HepG2 (cell line): ENCODE data around the gene C17orf75. TPM values are rescaled to one million over a fixed set of nuclear protein-coding genes. Genes with fewer than 3 reads are reported as not detected.
"Not testable (repeated sequence)": the region's sequence is repeated elsewhere in the genome, so short reads cannot be mapped to it uniquely, and the experiment has no call there.

Experiments used
- ATAC-seq: fragments of 200-7000 bp; cut with Tn5 transposase; 3 replicates; pipeline ENCODE4 v1.9.1; 2020; ENCODE audit warnings: mild to moderate bottlenecking, moderate library complexity
- BruUV-seq: library from RNA; stranded (reverse); fragments of 400-500 nt; replicated peaks from 2 replicates; lab custom pipeline; 2021; lab: Mats Ljungman, UMichigan
- CTCF ChIA-PET: fragments of 300-600 bp; formaldehyde crosslinking; extraction: SDS; loops from one replicate; lab custom pipeline; 2021; ENCODE audit warnings: low total read pairs, inconsistent platforms, low intra/inter-chr PET ratio; lab: Yijun Ruan, JAX
- POLR2A ChIA-PET: fragments of 350-600 bp; sonication (Branson Sonifier 250); formaldehyde crosslinking; loops from one replicate; lab custom pipeline; 2020; ENCODE audit warnings: antibody characterized with exemption, inconsistent platforms; lab: Yijun Ruan, JAX
- DNase-seq: peaks from one replicate; pipeline ENCODE4 v3.0.0-alpha.2; 2015; ENCODE audit warnings: low spot score
- FAIRE-seq: peaks from 3 replicates; lab custom pipeline; 2011; peaks lifted over from hg19 to GRCh38; lab: Jason Lieb, UNC
- H2AFZ ChIP-seq: one replicate; pipeline ENCODE4 v1.6.1; 2011; ENCODE audit warnings: low read length, inconsistent platforms
- H3K27ac ChIP-seq: fragments of 300-600 bp; 3 replicates; pipeline ENCODE4 v1.8.0; 2011; ENCODE audit warnings: mixed run types, mild to moderate bottlenecking, mixed read lengths, low read length, inconsistent platforms; ENCODE audit not compliant: insufficient read depth; ENCODE audit errors: extremely low read length
- H3K27me3 ChIP-seq, 2 experiments: fragments of 200-600 bp in 1 of 2; 2 replicates in 1 of 2; 3 replicates in 1 of 2; pipeline versions ENCODE4 v1.6.0 to v1.8.0; 2011; ENCODE audit warnings: low read length in 2 of 2, mild to moderate bottlenecking in 2 of 2, moderate library complexity in 2 of 2, inconsistent platforms in 1 of 2; ENCODE audit not compliant: insufficient read depth in 2 of 2, control insufficient read depth in 1 of 2
- H3K36me3 ChIP-seq, 2 experiments: fragments of 200-600 bp in 1 of 2; replicated peaks in 1 of 2; 2 replicates in 1 of 2; 3 replicates in 1 of 2; pipeline versions ENCODE4 v1.5.1 to v1.8.0; 2011; ENCODE audit warnings: low read length in 2 of 2, inconsistent platforms in 1 of 2; ENCODE audit not compliant: insufficient read depth in 2 of 2, control insufficient read depth in 1 of 2
- H3K4me1 ChIP-seq: 2 replicates; pipeline ENCODE4 v1.5.1; 2012; ENCODE audit warnings: low read length, inconsistent platforms; ENCODE audit not compliant: insufficient read depth
- H3K4me2 ChIP-seq: 2 replicates; pipeline ENCODE4 v1.6.0; 2011; ENCODE audit warnings: low read depth, low read length, inconsistent platforms
- H3K4me3 ChIP-seq, 3 experiments: fragments of 200-600 bp in 1 of 3; sonication (generic), shearing (Covaris generic) in 1 of 3; replicated peaks in 1 of 3; 2 replicates each; pipeline ENCODE4 v1.5.1; 2011 to 2016; ENCODE audit warnings: low read length in 3 of 3, inconsistent platforms in 2 of 3, low read depth in 2 of 3, mild to moderate bottlenecking in 2 of 3, control low read depth in 1 of 3, mixed read lengths in 1 of 3; ENCODE audit not compliant: insufficient read depth in 1 of 3
- H3K79me2 ChIP-seq: one replicate; pipeline ENCODE4 v1.6.1; 2011; ENCODE audit warnings: low read length, inconsistent platforms; ENCODE audit not compliant: insufficient read depth
- H3K9ac ChIP-seq: 2 replicates; pipeline ENCODE4 v1.6.0; 2011; ENCODE audit warnings: mild to moderate bottlenecking, low read depth, low read length, inconsistent platforms; ENCODE audit not compliant: insufficient read depth
- H3K9me3 ChIP-seq: 2 replicates; pipeline ENCODE4 v1.5.1; 2012; ENCODE audit warnings: mild to moderate bottlenecking, low read length
- H4K20me1 ChIP-seq: 2 replicates; pipeline ENCODE4 v1.6.0; 2011; ENCODE audit warnings: inconsistent platforms, mild to moderate bottlenecking, low read length, moderate library complexity; ENCODE audit not compliant: insufficient read depth
- EP300 ChIP-seq, 3 experiments: sonication (generic) in 1 of 3; formaldehyde crosslinking in 1 of 3; IDR thresholded peaks; 2 replicates each; pipeline versions ENCODE4 v1.5.1 to v1.6.1; 2011 to 2020; ENCODE audit warnings: low read depth in 2 of 3, low read length in 2 of 3, borderline replicate concordance in 1 of 3, improper control_type of control experiment in 1 of 3, mild to moderate bottlenecking in 1 of 3, missing genetic modification reagents in 1 of 3, moderate library complexity in 1 of 3
- FOXA1 ChIP-seq, 2 experiments: fragments of 450-650 bp in 1 of 2; sonication (generic) in 1 of 2; formaldehyde crosslinking in 1 of 2; IDR thresholded peaks; 2 replicates each; pipeline versions ENCODE4 v1.4.0 to v1.6.1; 2016 to 2020; ENCODE audit warnings: missing genetic modification reagents in 1 of 2
- FOXA3 ChIP-seq: IDR thresholded peaks from 2 replicates; pipeline ENCODE4 v1.6.1; 2016; ENCODE audit warnings: missing genetic modification reagents, missing compliant biosample characterization
- FOXP1 ChIP-seq, 2 experiments: fragments of 450-650 bp in 1 of 2; IDR thresholded peaks; 2 replicates each; pipeline ENCODE4 v1.6.1; 2017 to 2018; ENCODE audit warnings: antibody characterized with exemption in 1 of 2
- NR2F1 ChIP-seq, 2 experiments: fragments of 450-650 bp in 1 of 2; formaldehyde crosslinking in 1 of 2; IDR thresholded peaks; 2 replicates each; pipeline versions ENCODE4 v1.5.0 to v1.6.1; 2016 to 2020; ENCODE audit warnings: mild to moderate bottlenecking in 1 of 2, missing compliant biosample characterization in 1 of 2, missing genetic modification reagents in 1 of 2, moderate library complexity in 1 of 2
- NR2F2 ChIP-seq: IDR thresholded peaks from 2 replicates; pipeline ENCODE4 v1.6.1; 2012; ENCODE audit warnings: low read depth, inconsistent platforms, borderline replicate concordance
- RARA ChIP-seq: IDR thresholded peaks from 2 replicates; pipeline ENCODE4 v1.6.1; 2016; ENCODE audit warnings: missing genetic modification reagents, missing compliant biosample characterization
- SALL1 ChIP-seq: sonication (generic); formaldehyde crosslinking; IDR thresholded peaks from 2 replicates; pipeline ENCODE4 v1.8.0; 2022; ENCODE audit warnings: mild to moderate bottlenecking, missing genetic modification reagents
- SOX13 ChIP-seq, 3 experiments: fragments of 450-650 bp in 1 of 3; sonication (generic) in 1 of 3; formaldehyde crosslinking in 1 of 3; IDR thresholded peaks in 2 of 3; conservative IDR thresholded peaks in 1 of 3; 2 replicates each; pipeline versions ENCODE4 v1.5.0 to v1.6.1; 2016 to 2020; ENCODE audit warnings: antibody characterized with exemption in 1 of 3, mild to moderate bottlenecking in 1 of 3, missing compliant biosample characterization in 1 of 3, missing genetic modification reagents in 1 of 3, moderate library complexity in 1 of 3
- SOX5 ChIP-seq: IDR thresholded peaks from 2 replicates; pipeline ENCODE4 v1.6.1; 2016; ENCODE audit warnings: borderline replicate concordance
- SOX6 ChIP-seq, 2 experiments: fragments of 450-650 bp in 1 of 2; sonication (generic) in 1 of 2; formaldehyde crosslinking in 1 of 2; IDR thresholded peaks; 2 replicates each; pipeline versions ENCODE4 v1.4.0 to v1.6.1; 2017 to 2020; ENCODE audit warnings: antibody characterized with exemption in 1 of 2, mild to moderate bottlenecking in 1 of 2, missing genetic modification reagents in 1 of 2
- TBX2 ChIP-seq: sonication (generic); formaldehyde crosslinking; IDR thresholded peaks from 2 replicates; pipeline ENCODE4 v1.5.0; 2020; ENCODE audit warnings: missing genetic modification reagents, mild to moderate bottlenecking, borderline replicate concordance
- TCF7 ChIP-seq: sonication (generic); IDR thresholded peaks from 2 replicates; pipeline ENCODE4 v1.6.1; 2016; ENCODE audit warnings: antibody characterized with exemption, low read depth
- ZMYM2 ChIP-seq: sonication (generic); formaldehyde crosslinking; IDR thresholded peaks from 2 replicates; pipeline ENCODE4 v1.8.0; 2022; ENCODE audit warnings: mild to moderate bottlenecking, missing genetic modification reagents
- WGBS: methylation state at CpG from one replicate; pipeline ENCODE4 v1.1.6; 2017; ENCODE audit warnings: low lambda C conversion rate; 5-methylcytosine and 5-hydroxymethylcytosine counted together
- in situ Hi-C: cut with HindIII; loops from 2 replicates; pipeline ENCODE4 v1.10.0; 2017; ENCODE audit warnings: low pct_unique_long_range_greater_than_20kb; ENCODE audit not compliant: extremely low pct_ligation_motif_present
- intact Hi-C: fragments of 100-400 bp; cut with micrococcal nuclease; formaldehyde crosslinking; loops from one replicate; pipeline ENCODE4 v1.10.0; 2022; ENCODE audit not compliant: unreplicated experiment
- polyA plus RNA-seq, 8 experiments: library from polyadenylated mRNA; depleted of rRNA in 3 of 8; stranded (reverse) in 7 of 8; unstranded in 1 of 8; fragments of >200 nt; fragmentation: Illumina TruSeq in 4 of 8; extraction: Trizol in 4 of 8; gene quantifications; 2 replicates each; pipeline versions ENCODE4 v1.2.1 to v1.2.3, GENCODE V29; 2011 to 2016; ENCODE audit warnings: low read depth in 4 of 8, missing spikeins in 1 of 8, mixed read lengths in 1 of 8; ENCODE audit not compliant: insufficient read depth in 1 of 8
- total RNA-seq, 5 experiments: library from RNA; depleted of rRNA; stranded (reverse); fragments of >200 nt; fragmentation: Illumina TruSeq; extraction: Trizol; gene quantifications; 2 replicates each; pipeline ENCODE4 v1.2.3, GENCODE V29; 2016; ENCODE audit warnings: low read depth in 1 of 5
- TF ChIP-seq, protein P1 (sequence below): IDR thresholded peaks from 2 replicates; pipeline ENCODE4 v1.4.0; 2020; ENCODE audit warnings: mild to moderate bottlenecking, missing genetic modification reagents

The C17orf75 gene
- total and polyA plus RNA-seq, 2 of the 13 experiments (the other 11 are each of a cell fraction or from before 2014, with no cell fraction given), result 16.2 to 33.0 TPM

DNA sequence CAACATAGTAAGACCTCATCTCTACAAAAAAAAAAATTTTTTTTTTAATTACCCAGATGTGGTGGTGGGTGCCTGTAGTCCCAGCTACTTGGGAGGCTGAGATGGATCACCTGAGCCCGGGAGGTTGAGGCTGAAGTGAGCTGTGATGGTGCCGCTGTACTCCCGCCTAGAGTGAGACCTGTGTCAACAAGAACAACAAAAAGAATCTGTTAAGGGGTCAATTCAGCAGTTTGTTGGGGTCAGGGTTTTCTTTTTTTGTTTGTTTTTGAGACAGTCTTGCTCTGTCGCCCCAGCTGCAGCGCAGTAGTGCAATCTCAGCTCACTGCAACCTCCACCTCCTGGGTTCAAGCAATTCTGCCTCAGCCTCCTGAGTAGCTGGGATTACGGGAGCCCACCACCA lies 21.9 kb downstream of the C17orf75 start:
- H4K20me1 ChIP-seq; H3K9me3 ChIP-seq; H3K4me3 ChIP-seq; H2AFZ ChIP-seq; H3K27ac ChIP-seq; intact Hi-C loops; H3K36me3 ChIP-seq; H3K4me2 ChIP-seq; H3K9ac ChIP-seq; H3K27me3 ChIP-seq; BruUV-seq; POLR2A ChIA-PET; H3K79me2 ChIP-seq; FAIRE-seq; TF ChIP-seq SOX6 (IDR thresholded peaks at IDR 0.05); EP300 (CRISPR knock-in tag; IDR thresholded peaks at IDR 0.05; ENCODE audit: borderline replicate concordance); FOXP1 (IDR thresholded peaks at IDR 0.05); SOX13 (IDR thresholded peaks at IDR 0.05); FOXA1 (IDR thresholded peaks at IDR 0.05): not testable (repeated sequence)
- peaks cover 79% of the 10 kb centered on the region for H3K4me1 ChIP-seq
- WGBS, result 5% methylated on average over 6 of the region's 6 CpGs
- CTCF ChIA-PET, result interaction anchor here (1.2 to 2.5 kb wide), 2 partner anchors 32 to 67 kb away, joined by 3 to 37 read pairs; no protein-coding TSS in a partner anchor
- ATAC-seq (peak; percentile 5; the same call in 1 of the 3 replicates), DNase-seq (peak; percentile 59)
- in situ Hi-C loops, result loop anchor here (5.0 kb wide), 1 partner anchor 63 kb away; no protein-coding TSS in a partner anchor
- TF ChIP-seq SOX6 (CRISPR knock-in tag; IDR thresholded peaks at IDR 0.05) (peak; percentile 82), TBX2 (CRISPR knock-in tag) (0 out of 2 replicates have a peak, but pooled peaks have one; percentile 44), RARA (CRISPR knock-in tag) (peak; percentile 48; the same call in 1 of the 2 replicates), SOX5 (CRISPR knock-in tag) (peak; percentile 67), SALL1 (CRISPR knock-in tag) (0 out of 2 replicates have a peak, but pooled peaks have one; percentile 16), FOXA3 (CRISPR knock-in tag) (peak; percentile 75), NR2F2 (peak; percentile 78), EP300 (IDR thresholded peaks at IDR 0.05; ENCODE audit: low read depth in 2 of 2, low read length in 2 of 2) (peak in 1 of 2 experiments; percentile 26; a peak in 1 of 4 replicates), FOXP1 (CRISPR knock-in tag; IDR thresholded peaks at IDR 0.05) (peak; percentile 41; the same call in 1 of the 2 replicates), NR2F1 (CRISPR knock-in tag; IDR thresholded peaks at IDR 0.05) (peak in 1 of 2 experiments; percentile 45; a peak in 1 of 4 replicates), TCF7 (peak; percentile 74), SOX13 (CRISPR knock-in tag; conservative IDR thresholded peaks at IDR 0.05 in 1 of 2, IDR thresholded peaks at IDR 0.05 in 1 of 2) (peak in 1 of 2 experiments; percentile 77; a peak in 1 of 4 replicates), FOXA1 (CRISPR knock-in tag; IDR thresholded peaks at IDR 0.05) (peak; percentile 53; the same call in 1 of the 2 replicates), ZMYM2 (CRISPR knock-in tag) (peak; percentile 92; the same call in 1 of the 2 replicates)
- TF ChIP-seq, protein P1, sequence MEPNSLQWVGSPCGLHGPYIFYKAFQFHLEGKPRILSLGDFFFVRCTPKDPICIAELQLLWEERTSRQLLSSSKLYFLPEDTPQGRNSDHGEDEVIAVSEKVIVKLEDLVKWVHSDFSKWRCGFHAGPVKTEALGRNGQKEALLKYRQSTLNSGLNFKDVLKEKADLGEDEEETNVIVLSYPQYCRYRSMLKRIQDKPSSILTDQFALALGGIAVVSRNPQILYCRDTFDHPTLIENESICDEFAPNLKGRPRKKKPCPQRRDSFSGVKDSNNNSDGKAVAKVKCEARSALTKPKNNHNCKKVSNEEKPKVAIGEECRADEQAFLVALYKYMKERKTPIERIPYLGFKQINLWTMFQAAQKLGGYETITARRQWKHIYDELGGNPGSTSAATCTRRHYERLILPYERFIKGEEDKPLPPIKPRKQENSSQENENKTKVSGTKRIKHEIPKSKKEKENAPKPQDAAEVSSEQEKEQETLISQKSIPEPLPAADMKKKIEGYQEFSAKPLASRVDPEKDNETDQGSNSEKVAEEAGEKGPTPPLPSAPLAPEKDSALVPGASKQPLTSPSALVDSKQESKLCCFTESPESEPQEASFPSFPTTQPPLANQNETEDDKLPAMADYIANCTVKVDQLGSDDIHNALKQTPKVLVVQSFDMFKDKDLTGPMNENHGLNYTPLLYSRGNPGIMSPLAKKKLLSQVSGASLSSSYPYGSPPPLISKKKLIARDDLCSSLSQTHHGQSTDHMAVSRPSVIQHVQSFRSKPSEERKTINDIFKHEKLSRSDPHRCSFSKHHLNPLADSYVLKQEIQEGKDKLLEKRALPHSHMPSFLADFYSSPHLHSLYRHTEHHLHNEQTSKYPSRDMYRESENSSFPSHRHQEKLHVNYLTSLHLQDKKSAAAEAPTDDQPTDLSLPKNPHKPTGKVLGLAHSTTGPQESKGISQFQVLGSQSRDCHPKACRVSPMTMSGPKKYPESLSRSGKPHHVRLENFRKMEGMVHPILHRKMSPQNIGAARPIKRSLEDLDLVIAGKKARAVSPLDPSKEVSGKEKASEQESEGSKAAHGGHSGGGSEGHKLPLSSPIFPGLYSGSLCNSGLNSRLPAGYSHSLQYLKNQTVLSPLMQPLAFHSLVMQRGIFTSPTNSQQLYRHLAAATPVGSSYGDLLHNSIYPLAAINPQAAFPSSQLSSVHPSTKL (CRISPR knock-in tag), result peak; percentile 55; the same call in 1 of the 2 replicates
